Astrocyte (in vitro differentiated cells and primary cell): ENCODE results near the gene ROR2. TPM values are rescaled to one million over a fixed set of nuclear protein-coding genes. Genes with fewer than 3 reads are reported as not detected.

Experiments
- DNase-seq: peaks from one replicate; pipeline ENCODE4 v3.0.0-alpha.2; 2010; ENCODE audit warnings: low read depth
- FAIRE-seq: peaks from 2 replicates; lab custom pipeline; 2011; peaks lifted over from hg19 to GRCh38; lab: Jason Lieb, UNC
- H2AFZ ChIP-seq: 2 replicates; pipeline ENCODE4 v1.6.0; 2012; ENCODE audit warnings: low read depth, low read length, inconsistent platforms
- H3K27ac ChIP-seq: 2 replicates; pipeline ENCODE4 v1.5.1; 2011; ENCODE audit warnings: low read depth, low read length, inconsistent platforms
- H3K27me3 ChIP-seq: 2 replicates; pipeline ENCODE4 v1.6.0; 2011; ENCODE audit warnings: low read length, inconsistent platforms; ENCODE audit not compliant: insufficient read depth
- H3K36me3 ChIP-seq: 2 replicates; pipeline ENCODE4 v1.5.1; 2011; ENCODE audit warnings: low read length, inconsistent platforms; ENCODE audit not compliant: insufficient read depth
- H3K4me1 ChIP-seq: 2 replicates; pipeline ENCODE4 v1.5.1; 2011; ENCODE audit warnings: low read length, inconsistent platforms; ENCODE audit not compliant: insufficient read depth
- H3K4me2 ChIP-seq: 2 replicates; pipeline ENCODE4 v1.6.0; 2012; ENCODE audit warnings: low read length, inconsistent platforms
- H3K4me3 ChIP-seq: 2 replicates; pipeline ENCODE4 v1.5.1; 2011; ENCODE audit warnings: low read depth, mild to moderate bottlenecking, low read length, inconsistent platforms; ENCODE audit not compliant: insufficient read depth
- H3K79me2 ChIP-seq: 2 replicates; pipeline ENCODE4 v1.6.0; 2012; ENCODE audit warnings: mild to moderate bottlenecking, low read length, inconsistent platforms; ENCODE audit not compliant: insufficient read depth
- H3K9ac ChIP-seq: 2 replicates; pipeline ENCODE4 v1.6.0; 2012; ENCODE audit warnings: mild to moderate bottlenecking, low read length, inconsistent platforms
- H3K9me3 ChIP-seq: 2 replicates; pipeline ENCODE4 v1.5.1; 2012; ENCODE audit warnings: low read depth, mild to moderate bottlenecking, low read length, inconsistent platforms; ENCODE audit not compliant: insufficient read depth
- H4K20me1 ChIP-seq: 2 replicates; pipeline ENCODE4 v1.6.0; 2012; ENCODE audit warnings: low read length, inconsistent platforms; ENCODE audit not compliant: insufficient read depth
- H3K27ac Mint-ChIP-seq: one replicate; pipeline ENCODE4 v1.8.0; 2021; ENCODE audit warnings: mild to moderate bottlenecking, mixed read lengths; ENCODE audit not compliant: unreplicated experiment
- H3K27me3 Mint-ChIP-seq: one replicate; pipeline ENCODE4 v1.8.0; 2021; ENCODE audit warnings: low read depth, mixed read lengths; ENCODE audit not compliant: unreplicated experiment
- H3K36me3 Mint-ChIP-seq: one replicate; pipeline ENCODE4 v1.8.0; 2021; ENCODE audit warnings: low read depth, mixed read lengths; ENCODE audit not compliant: unreplicated experiment
- H3K4me1 Mint-ChIP-seq: one replicate; pipeline ENCODE4 v1.8.0; 2021; ENCODE audit warnings: low read depth, mixed read lengths; ENCODE audit not compliant: unreplicated experiment
- H3K4me3 Mint-ChIP-seq: one replicate; pipeline ENCODE4 v1.8.0; 2021; ENCODE audit warnings: mild to moderate bottlenecking, moderate library complexity, mixed read lengths; ENCODE audit not compliant: unreplicated experiment
- H3K9me3 Mint-ChIP-seq: one replicate; pipeline ENCODE4 v1.8.0; 2021; ENCODE audit warnings: mild to moderate bottlenecking, mixed read lengths; ENCODE audit not compliant: unreplicated experiment
- EZH2 ChIP-seq: IDR thresholded peaks from 2 replicates; pipeline ENCODE4 v1.6.1; 2012; ENCODE audit warnings: mild to moderate bottlenecking, low read length, inconsistent platforms; ENCODE audit not compliant: insufficient read depth
- total RNA-seq: library from RNA; stranded (reverse); gene quantifications from 2 replicates; pipeline ENCODE4 v1.2.1, GENCODE V29; 2021
- TF ChIP-seq, protein P1 (sequence below): IDR thresholded peaks from 2 replicates; pipeline ENCODE4 v1.5.1; 2011; ENCODE audit warnings: low read depth, mild to moderate bottlenecking, inconsistent platforms, low read length, moderate library complexity; ENCODE audit not compliant: insufficient read depth

The ROR2 gene
- total RNA-seq, 1 donor from 2014 or later: 4.9 TPM

DNA sequence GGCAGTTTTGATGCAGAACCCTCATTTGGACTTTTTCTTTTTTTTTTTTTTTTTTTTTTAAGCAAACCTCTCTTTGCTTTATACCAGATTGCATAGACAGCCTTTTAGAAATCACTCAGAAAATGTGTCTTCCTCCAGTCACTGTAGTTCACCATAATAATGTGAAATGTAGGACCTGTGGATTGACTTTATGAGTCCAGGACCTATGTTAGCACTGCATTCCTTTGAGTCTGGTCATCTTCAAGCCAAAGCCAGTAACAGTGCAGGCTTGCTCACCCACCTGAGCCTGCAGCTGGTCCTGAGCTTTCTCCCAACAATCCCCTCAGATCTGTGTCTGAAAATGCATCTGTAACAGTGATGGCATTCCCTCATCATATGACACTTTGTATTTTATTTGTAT, 415.7 kb downstream of the ROR2 start:
- no peaks in the 10 kb centered on the region for H3K36me3 ChIP-seq
- peak; percentile 69 for DNase-seq
- H3K9me3 Mint-ChIP-seq: no peaks in the 10 kb centered on the region
- H3K27me3 Mint-ChIP-seq: no peaks in the 10 kb centered on the region
- no peaks in the 10 kb centered on the region for H3K27me3 ChIP-seq
- TF ChIP-seq EZH2: no peak
- TF ChIP-seq, protein P1, sequence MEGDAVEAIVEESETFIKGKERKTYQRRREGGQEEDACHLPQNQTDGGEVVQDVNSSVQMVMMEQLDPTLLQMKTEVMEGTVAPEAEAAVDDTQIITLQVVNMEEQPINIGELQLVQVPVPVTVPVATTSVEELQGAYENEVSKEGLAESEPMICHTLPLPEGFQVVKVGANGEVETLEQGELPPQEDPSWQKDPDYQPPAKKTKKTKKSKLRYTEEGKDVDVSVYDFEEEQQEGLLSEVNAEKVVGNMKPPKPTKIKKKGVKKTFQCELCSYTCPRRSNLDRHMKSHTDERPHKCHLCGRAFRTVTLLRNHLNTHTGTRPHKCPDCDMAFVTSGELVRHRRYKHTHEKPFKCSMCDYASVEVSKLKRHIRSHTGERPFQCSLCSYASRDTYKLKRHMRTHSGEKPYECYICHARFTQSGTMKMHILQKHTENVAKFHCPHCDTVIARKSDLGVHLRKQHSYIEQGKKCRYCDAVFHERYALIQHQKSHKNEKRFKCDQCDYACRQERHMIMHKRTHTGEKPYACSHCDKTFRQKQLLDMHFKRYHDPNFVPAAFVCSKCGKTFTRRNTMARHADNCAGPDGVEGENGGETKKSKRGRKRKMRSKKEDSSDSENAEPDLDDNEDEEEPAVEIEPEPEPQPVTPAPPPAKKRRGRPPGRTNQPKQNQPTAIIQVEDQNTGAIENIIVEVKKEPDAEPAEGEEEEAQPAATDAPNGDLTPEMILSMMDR: no peak
- no peaks in the 10 kb centered on the region for H3K79me2 ChIP-seq
- H3K9me3 ChIP-seq: no peaks in the 10 kb centered on the region
- no peak for FAIRE-seq
- H3K27ac Mint-ChIP-seq: peak overlapping the region; percentile 4
- peaks cover 4% of the 10 kb centered on the region for H3K36me3 Mint-ChIP-seq
- no peak overlapping the region for H3K4me3 ChIP-seq
- peaks cover 34% of the 10 kb centered on the region for H3K4me1 ChIP-seq
- no peak overlapping the region for H3K4me3 Mint-ChIP-seq
- H3K27ac ChIP-seq: no peak overlapping the region
- peaks cover 45% of the 10 kb centered on the region for H3K4me1 Mint-ChIP-seq
- no peak overlapping the region for H3K9ac ChIP-seq
- H3K4me2 ChIP-seq: no peak overlapping the region
- H4K20me1 ChIP-seq: no peaks in the 10 kb centered on the region
- H2AFZ ChIP-seq: no peak overlapping the region

DNA sequence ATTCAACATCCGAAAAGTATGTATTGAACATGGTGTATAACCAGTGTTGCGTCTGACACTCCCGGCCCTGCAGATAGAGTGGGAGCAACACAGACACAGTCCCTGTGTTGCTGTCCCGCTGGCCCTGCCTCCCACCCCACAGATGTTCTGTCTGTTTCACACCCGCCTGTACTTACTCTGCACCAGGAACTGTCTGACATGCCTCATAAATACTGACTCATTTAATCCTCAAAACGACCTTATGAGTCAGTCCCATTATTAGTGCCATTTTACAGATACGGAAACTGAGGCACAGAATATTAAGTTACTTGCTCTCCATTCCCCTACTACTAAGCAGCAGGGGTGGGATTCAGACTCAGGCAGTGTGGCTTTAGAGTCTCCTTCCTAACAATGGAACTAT, 416.6 kb downstream of the ROR2 start:
- no peaks in the 10 kb centered on the region for H3K9me3 Mint-ChIP-seq
- peaks cover 34% of the 10 kb centered on the region for H3K4me1 ChIP-seq
- no peaks in the 10 kb centered on the region for H3K27me3 ChIP-seq
- peaks cover 49% of the 10 kb centered on the region for H3K4me1 Mint-ChIP-seq
- H3K9ac ChIP-seq: no peak overlapping the region
- FAIRE-seq (no peak), DNase-seq (no peak)
- peak overlapping the region; percentile 73 for H3K27ac Mint-ChIP-seq
- H4K20me1 ChIP-seq: no peaks in the 10 kb centered on the region
- H3K36me3 Mint-ChIP-seq: peaks cover 8% of the 10 kb centered on the region
- no peak overlapping the region for H3K4me3 Mint-ChIP-seq
- TF ChIP-seq, protein P1: no peak
- no peak for TF ChIP-seq EZH2
- H3K27me3 Mint-ChIP-seq: no peaks in the 10 kb centered on the region
- H3K4me2 ChIP-seq: no peak overlapping the region
- no peaks in the 10 kb centered on the region for H3K79me2 ChIP-seq
- H2AFZ ChIP-seq: no peak overlapping the region
- no peaks in the 10 kb centered on the region for H3K9me3 ChIP-seq
- no peak overlapping the region for H3K27ac ChIP-seq
- H3K36me3 ChIP-seq: no peaks in the 10 kb centered on the region
- H3K4me3 ChIP-seq: no peak overlapping the region

DNA sequence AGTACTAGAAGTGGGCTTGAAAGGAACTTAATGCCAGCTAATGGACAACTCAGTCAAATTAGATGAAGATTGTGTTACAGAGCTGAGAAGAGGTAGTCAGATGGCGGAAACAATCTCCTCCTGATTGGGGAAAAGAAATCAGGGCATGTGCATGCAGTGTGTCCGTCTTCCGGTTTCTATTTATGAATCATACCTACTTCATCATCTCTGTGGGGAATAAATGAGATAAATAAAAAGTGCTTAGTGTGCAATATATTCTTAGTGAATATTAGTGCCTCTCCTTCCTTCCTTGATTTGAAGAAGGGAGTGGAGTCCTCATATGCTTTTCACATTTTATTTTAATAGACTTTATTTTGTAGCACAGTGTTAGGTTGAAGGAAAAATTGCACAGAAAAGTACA, 417.7 kb downstream of the ROR2 start:
- peaks cover 9% of the 10 kb centered on the region for H3K9me3 Mint-ChIP-seq
- Histone ChIP-seq H3K9me3 (peaks cover under 1% of the 10 kb centered on the region), H2AFZ (no peak overlapping the region), H3K4me3 (no peak overlapping the region), H3K36me3 (no peaks in the 10 kb centered on the region), H3K79me2 (no peaks in the 10 kb centered on the region), H3K9ac (no peak overlapping the region), H3K27me3 (no peaks in the 10 kb centered on the region), H3K4me2 (no peak overlapping the region), H3K4me1 (peaks cover 34% of the 10 kb centered on the region), H4K20me1 (no peaks in the 10 kb centered on the region), H3K27ac (no peak overlapping the region)
- FAIRE-seq (peak; percentile 29), DNase-seq (peak; percentile 16)
- no peak overlapping the region for H3K4me3 Mint-ChIP-seq
- peaks cover 47% of the 10 kb centered on the region for H3K4me1 Mint-ChIP-seq
- H3K36me3 Mint-ChIP-seq: peaks cover 11% of the 10 kb centered on the region
- no peak overlapping the region for H3K27ac Mint-ChIP-seq
- no peaks in the 10 kb centered on the region for H3K27me3 Mint-ChIP-seq
- no peak for TF ChIP-seq EZH2
- TF ChIP-seq, protein P1: no peak
